ENCODE data around the gene CGNL1.

CGNL1 gene

DNA sequence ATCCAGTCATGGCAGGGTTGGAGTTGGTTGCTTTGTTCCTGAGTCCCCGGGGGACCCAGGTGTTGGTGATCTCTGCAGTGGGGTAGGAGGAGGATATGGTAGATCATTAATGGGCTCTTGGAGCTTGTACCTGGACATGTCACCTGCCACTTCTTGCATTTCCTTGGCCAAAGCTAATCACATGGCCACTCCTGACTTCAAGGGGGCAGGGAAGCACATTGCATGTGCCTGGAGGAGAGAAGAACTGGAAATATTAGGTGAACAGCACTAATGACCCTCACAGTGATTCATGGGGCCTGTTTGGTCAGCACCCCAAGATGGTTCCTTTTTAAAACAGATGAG lies 128.3 kb downstream of the CGNL1 start:
- TF ChIP-seq, protein P1, sequence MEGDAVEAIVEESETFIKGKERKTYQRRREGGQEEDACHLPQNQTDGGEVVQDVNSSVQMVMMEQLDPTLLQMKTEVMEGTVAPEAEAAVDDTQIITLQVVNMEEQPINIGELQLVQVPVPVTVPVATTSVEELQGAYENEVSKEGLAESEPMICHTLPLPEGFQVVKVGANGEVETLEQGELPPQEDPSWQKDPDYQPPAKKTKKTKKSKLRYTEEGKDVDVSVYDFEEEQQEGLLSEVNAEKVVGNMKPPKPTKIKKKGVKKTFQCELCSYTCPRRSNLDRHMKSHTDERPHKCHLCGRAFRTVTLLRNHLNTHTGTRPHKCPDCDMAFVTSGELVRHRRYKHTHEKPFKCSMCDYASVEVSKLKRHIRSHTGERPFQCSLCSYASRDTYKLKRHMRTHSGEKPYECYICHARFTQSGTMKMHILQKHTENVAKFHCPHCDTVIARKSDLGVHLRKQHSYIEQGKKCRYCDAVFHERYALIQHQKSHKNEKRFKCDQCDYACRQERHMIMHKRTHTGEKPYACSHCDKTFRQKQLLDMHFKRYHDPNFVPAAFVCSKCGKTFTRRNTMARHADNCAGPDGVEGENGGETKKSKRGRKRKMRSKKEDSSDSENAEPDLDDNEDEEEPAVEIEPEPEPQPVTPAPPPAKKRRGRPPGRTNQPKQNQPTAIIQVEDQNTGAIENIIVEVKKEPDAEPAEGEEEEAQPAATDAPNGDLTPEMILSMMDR (IDR thresholded peaks at IDR 0.05; ENCODE audit: low read depth, low read length): no peak

DNA sequence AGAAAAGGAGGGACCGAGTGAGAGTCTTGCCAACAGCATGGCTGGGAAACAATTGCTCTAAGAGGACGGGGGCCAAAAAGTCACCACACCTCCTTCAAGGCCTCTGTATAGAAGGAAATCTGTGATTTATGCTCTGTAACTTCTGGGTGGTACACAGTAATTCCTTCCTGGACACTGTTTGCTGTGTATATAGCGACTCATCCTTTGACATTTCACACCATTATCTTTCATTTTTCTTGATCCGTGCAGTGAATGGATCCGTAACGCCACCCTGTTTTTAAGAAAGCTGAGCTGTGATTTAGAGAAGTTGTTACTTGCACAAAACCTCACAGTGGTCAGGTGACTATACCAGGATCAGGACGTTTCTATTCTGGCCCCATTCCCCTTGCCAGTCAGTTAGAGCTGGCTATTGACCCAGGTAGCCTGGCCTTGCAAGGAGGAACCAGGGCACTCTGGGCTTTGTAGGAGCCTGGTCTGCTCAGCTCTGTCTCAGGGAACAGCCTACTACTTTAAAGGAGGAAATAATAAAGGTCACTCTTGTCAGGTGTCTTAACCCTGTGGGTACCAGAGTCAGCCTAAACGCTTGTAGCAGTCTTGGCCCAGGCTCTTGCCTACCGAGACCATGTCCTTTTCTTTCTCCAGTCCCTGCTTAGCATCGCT lies 128.9 kb downstream of the CGNL1 start:
- H3K4me3 ChIP-seq (replicated peaks in 1 of 2; ENCODE audit: low read depth in 2 of 2, low read length in 2 of 2): no peak overlapping the region
- TF ChIP-seq, protein P1 (IDR thresholded peaks at IDR 0.05; ENCODE audit: low read depth, low read length): no peak
- DNase-seq (ENCODE audit: low read depth in 2 of 2): peak in 1 of 2 donors; percentile 36

More for the DNA sequence above, 128.3 kb downstream of the CGNL1 start:
- no peak overlapping the region for H3K4me3 ChIP-seq (replicated peaks in 1 of 2; ENCODE audit: low read depth in 2 of 2, low read length in 2 of 2)
- no peak for DNase-seq (ENCODE audit: low read depth in 2 of 2)

DNA sequence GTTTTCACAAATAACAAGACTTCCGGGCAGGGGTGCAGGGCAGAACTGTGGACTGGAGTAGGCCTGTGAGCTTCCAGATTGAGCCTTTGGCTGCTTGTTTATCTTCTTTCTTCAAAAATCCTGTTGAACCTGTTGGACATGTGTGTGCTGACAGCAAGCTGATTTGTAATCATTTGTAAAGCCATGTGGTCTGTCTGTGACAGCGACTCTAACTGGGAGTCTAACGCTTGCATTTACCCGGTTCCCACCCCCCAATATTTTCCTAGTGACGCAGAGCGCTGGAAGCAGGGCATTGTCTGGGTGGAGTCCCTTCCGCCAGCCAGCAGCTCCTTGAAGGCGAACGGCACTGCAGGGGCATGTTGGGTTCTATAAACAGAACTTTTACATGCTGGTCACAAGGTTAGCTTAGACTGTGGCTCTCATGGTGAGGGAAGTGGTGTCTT lies 129.7 kb downstream of the CGNL1 start:
- no peak overlapping the region for H3K4me3 ChIP-seq (replicated peaks in 1 of 2; ENCODE audit: low read depth in 2 of 2, low read length in 2 of 2)
- peak; percentile 52 to 90 for DNase-seq (ENCODE audit: low read depth in 2 of 2)
- TF ChIP-seq, protein P1 (IDR thresholded peaks at IDR 0.05; ENCODE audit: low read depth, low read length): no peak

DNA sequence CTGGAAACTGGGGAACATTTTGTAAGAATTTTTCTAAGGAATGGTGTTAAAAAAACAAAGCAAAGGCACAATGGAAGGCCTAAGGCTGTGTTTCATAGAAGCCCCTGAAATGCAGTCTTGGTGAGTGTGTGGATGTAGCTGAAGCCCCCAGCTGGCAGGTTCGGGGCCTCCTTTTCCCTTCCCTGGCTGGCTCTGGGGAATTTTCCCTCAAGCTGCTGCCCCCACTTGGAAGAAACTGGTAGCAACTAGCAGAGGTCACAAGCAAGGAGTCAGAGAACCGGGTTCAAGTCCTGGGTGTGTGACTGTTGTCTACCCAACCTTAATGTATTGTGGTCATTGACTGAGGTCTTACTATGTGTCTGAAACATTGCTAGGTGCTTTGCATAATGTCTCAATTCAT lies 130.1 kb downstream of the CGNL1 start:
- DNase-seq (ENCODE audit: low read depth in 2 of 2): peak in 1 of 2 donors; percentile 12
- TF ChIP-seq, protein P1 (IDR thresholded peaks at IDR 0.05; ENCODE audit: low read depth, low read length): peak; percentile 16
- no peak overlapping the region for H3K4me3 ChIP-seq (replicated peaks in 1 of 2; ENCODE audit: low read depth in 2 of 2, low read length in 2 of 2)

GRCh38 chr15:57507111-57507510 lies 130.8 kb downstream of the CGNL1 start:
- no peak overlapping the region for H3K4me3 ChIP-seq (replicated peaks in 1 of 2; ENCODE audit: low read depth in 2 of 2, low read length in 2 of 2)
- TF ChIP-seq, protein P1 (IDR thresholded peaks at IDR 0.05; ENCODE audit: low read depth, low read length): no peak
- no peak for DNase-seq (ENCODE audit: low read depth in 2 of 2)

- H3K4me3 ChIP-seq (replicated peaks in 1 of 2; ENCODE audit: low read depth in 2 of 2, low read length in 2 of 2): no peak overlapping the region
- no peak for DNase-seq (ENCODE audit: low read depth in 2 of 2)
- TF ChIP-seq, protein P1 (IDR thresholded peaks at IDR 0.05; ENCODE audit: low read depth, low read length): no peak
These were observed 132.8 kb downstream of the CGNL1 start for GRCh38 chr15:57509126-57509525.

DNA sequence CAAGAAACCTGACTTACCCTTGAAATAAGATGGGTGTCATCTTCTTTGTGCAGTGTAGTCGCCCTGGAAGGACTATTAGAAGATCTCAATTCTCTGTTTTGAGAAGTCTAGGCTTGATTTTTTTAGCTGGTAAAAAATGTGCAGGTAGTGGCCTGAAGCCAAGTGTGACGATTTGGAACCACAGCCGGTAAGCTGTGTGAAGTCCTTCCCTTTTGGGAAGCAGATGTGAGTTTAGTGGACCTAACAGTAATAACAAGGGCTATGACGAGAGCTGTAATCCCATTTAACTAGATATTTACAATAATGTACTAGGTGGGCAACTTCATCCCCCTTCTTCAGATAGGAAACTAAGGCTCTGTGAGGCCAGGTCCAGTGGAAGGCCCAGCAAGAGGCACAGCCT lies 133.7 kb downstream of the CGNL1 start:
- DNase-seq (ENCODE audit: low read depth in 2 of 2): peak in 1 of 2 donors; percentile 19
- TF ChIP-seq, protein P1 (IDR thresholded peaks at IDR 0.05; ENCODE audit: low read depth, low read length): no peak
- no peak overlapping the region for H3K4me3 ChIP-seq (replicated peaks in 1 of 2; ENCODE audit: low read depth in 2 of 2, low read length in 2 of 2)

Data from cardiac fibroblast (primary cell).